ENCODE data around the gene AOPEP. TPM values are rescaled to one million over a fixed set of nuclear protein-coding genes. Genes with fewer than 3 reads are reported as not detected.
A peak's percentile ranks its signal among the peaks of the same experiment; 100 is the strongest.

Gene AOPEP
- total and polyA plus RNA-seq, 3 donors from 2014 or later: 31.4 to 95.0 (median 80.4) TPM

- TF ChIP-seq POLR2A (IDR thresholded peaks at IDR 0.05) (no peak), CTCF (IDR thresholded peaks at IDR 0.05) (no peak)
- no peak for DNase-seq
- H3K27ac ChIP-seq: no peak overlapping the region
- H3K36me3 ChIP-seq (ENCODE audit: low read depth, missing control alignments): no peaks in the 10 kb centered on the region
- no peak overlapping the region for H3K4me3 ChIP-seq
- 91 to 96% methylated on average over 1 of the region's 1 CpG for WGBS, 2 donors
- H3K4me1 ChIP-seq: no peaks in the 10 kb centered on the region
- intact Hi-C loops (cut with DNase I; ENCODE audit: low total_unique reads): no loop called here
- H3K27me3 ChIP-seq: no peaks in the 10 kb centered on the region
- no peaks in the 10 kb centered on the region for H3K9me3 ChIP-seq
Measured at GRCh38 chr9:94794476-94795167, 68.1 kb downstream of the AOPEP start.

GRCh38 chr9:94796687-94797086 is 70.2 kb downstream of the AOPEP start:
- WGBS, 2 donors: 23 to 42% methylated on average over 1 of the region's 1 CpG

GRCh38 chr9:94798201-94798600 is 71.7 kb downstream of the AOPEP start:
- WGBS, 2 donors: 83 to 97% methylated on average over 3 of the region's 3 CpGs
- Histone ChIP-seq H3K4me3 (no peak overlapping the region), H3K27me3 (no peaks in the 10 kb centered on the region), H3K36me3 (ENCODE audit: low read depth, missing control alignments) (no peaks in the 10 kb centered on the region), H3K27ac (no peak overlapping the region), H3K4me1 (peaks cover 9% of the 10 kb centered on the region), H3K9me3 (no peaks in the 10 kb centered on the region)
- TF ChIP-seq POLR2A (IDR thresholded peaks at IDR 0.05) (no peak), CTCF (IDR thresholded peaks at IDR 0.05) (no peak)
- intact Hi-C loops (cut with DNase I; ENCODE audit: low total_unique reads): no loop called here
- no peak for DNase-seq

More at GRCh38 chr9:94796687-94797086, 70.2 kb downstream of the AOPEP start:
- H3K4me1 ChIP-seq: peaks cover 9% of the 10 kb centered on the region
- no peaks in the 10 kb centered on the region for H3K9me3 ChIP-seq
- no peak overlapping the region for H3K4me3 ChIP-seq
- no peak for DNase-seq
- H3K36me3 ChIP-seq (ENCODE audit: low read depth, missing control alignments): no peaks in the 10 kb centered on the region
- intact Hi-C loops (cut with DNase I; ENCODE audit: low total_unique reads): no loop called here
- TF ChIP-seq CTCF (IDR thresholded peaks at IDR 0.05): peak in 1 of 3 experiments; percentile 21
- TF ChIP-seq POLR2A (IDR thresholded peaks at IDR 0.05): no peak
- H3K27ac ChIP-seq: no peak overlapping the region
- H3K27me3 ChIP-seq: no peaks in the 10 kb centered on the region

GRCh38 chr9:94798708-94799107 is 72.2 kb downstream of the AOPEP start:
- Histone ChIP-seq H3K36me3 (ENCODE audit: low read depth, missing control alignments) (no peaks in the 10 kb centered on the region), H3K9me3 (no peaks in the 10 kb centered on the region), H3K4me3 (no peak overlapping the region), H3K27ac (no peak overlapping the region), H3K27me3 (no peaks in the 10 kb centered on the region), H3K4me1 (peaks cover 9% of the 10 kb centered on the region)
- WGBS, 2 donors: 91 to 98% methylated on average over 2 of the region's 2 CpGs
- no peak for DNase-seq
- TF ChIP-seq CTCF (IDR thresholded peaks at IDR 0.05) (no peak), POLR2A (IDR thresholded peaks at IDR 0.05) (no peak)
- intact Hi-C loops (cut with DNase I; ENCODE audit: low total_unique reads): no loop called here

All from testis (tissue), 3 donors.